Adrenal gland (tissue), 12 donors: ENCODE measurements around the gene GRK3. TPM values are rescaled to one million over a fixed set of nuclear protein-coding genes. Genes with fewer than 3 reads are reported as not detected.
A peak's percentile ranks its signal among the peaks of the same experiment; 100 is the strongest.

Source experiments
- DNase-seq, 7 donors: peaks; one replicate each; pipeline ENCODE4 v3.0.0-alpha.2; 2019 to 2020
- H3K27ac ChIP-seq, 5 donors: fragments of 200-600 bp; sonication (generic) in 4 of 5; 1 replicate in 3 of 5; 2 replicates in 2 of 5; pipeline versions ENCODE4 v1.5.1 to v1.8.0; 2016 to 2020; ENCODE audit warnings: mild to moderate bottlenecking in 1 of 5
- H3K27me3 ChIP-seq: fragments of 200-600 bp; 2 replicates; pipeline ENCODE4 v1.8.0; 2021
- H3K36me3 ChIP-seq, 2 donors: fragments of 200-600 bp; replicated peaks in 1 of 2; 1 replicate in 1 of 2; 2 replicates in 1 of 2; pipeline versions ENCODE4 v1.5.1 to v1.8.0; 2018 to 2022
- H3K4me1 ChIP-seq, 2 donors: fragments of 200-600 bp; replicated peaks in 1 of 2; 1 replicate in 1 of 2; 2 replicates in 1 of 2; pipeline versions ENCODE4 v1.5.1 to v1.8.0; 2018 to 2021
- H3K4me3 ChIP-seq, 4 donors: fragments of 200-600 bp; sonication (generic) in 3 of 4; one replicate each; pipeline ENCODE4 v1.5.1; 2016 to 2018
- H3K9me3 ChIP-seq, 3 donors: fragments of 200-600 bp; sonication (generic) in 1 of 3; replicated peaks in 1 of 3; 1 replicate in 2 of 3; 2 replicates in 1 of 3; pipeline versions ENCODE4 v1.5.1 to v1.8.0; 2016 to 2021
- CTCF ChIP-seq, 6 experiments: fragments of 450-650 bp in 4 of 6; fragments of 200-600 bp in 2 of 6; sonication (generic) in 1 of 6; IDR thresholded peaks; 1 replicate in 5 of 6; 2 replicates in 1 of 6; pipeline versions ENCODE4 v1.5.1 to v1.8.0; 2016 to 2021; ENCODE audit warnings: antibody characterized with exemption in 6 of 6, mild to moderate bottlenecking in 2 of 6, moderate library complexity in 1 of 6
- POLR2A ChIP-seq, 2 donors: fragments of 450-650 bp; IDR thresholded peaks; one replicate each; pipeline ENCODE4 v1.6.1; 2017; ENCODE audit warnings: antibody characterized with exemption in 2 of 2, mild to moderate bottlenecking in 2 of 2, moderate library complexity in 1 of 2
- WGBS, 4 donors: extraction: QIAGEN DNeasy Blood & Tissue Kit in 2 of 4; methylation state at CpG; one replicate each; pipeline versions ENCODE4 v1.1.5 to v1.1.7; 2013 to 2017; 5-methylcytosine and 5-hydroxymethylcytosine counted together
- intact Hi-C, 2 donors: fragments of 100-400 bp; cut with DNase I; formaldehyde crosslinking; loops; one replicate each; pipeline versions ENCODE4 v1.14.1 to v1.15.0; 2022 to 2023
- polyA plus RNA-seq, 3 donors: library from polyadenylated mRNA; stranded (reverse); fragments of 200-250 nt in 2 of 3; fragments of 350-450 nt in 1 of 3; fragmentation: Illumina TruSeq in 1 of 3; extraction: RNeasy Lipid Tissue Mini Kit (QIAGEN cat#74804) in 1 of 3; gene quantifications; one replicate each; pipeline ENCODE4 v1.2.3, GENCODE V29; 2013 to 2014
- total RNA-seq, 9 donors: library from RNA; depleted of rRNA in 4 of 9; stranded (reverse); fragments of >200 nt in 4 of 9; fragments of 120-200 nt in 1 of 9; fragmentation: NEBNext Ultra II Directional in 1 of 9; extraction: Animal tissue kit (Norgen Biotek cat#: 25700) in 1 of 9; gene quantifications; one replicate each; pipeline versions ENCODE4 v1.1.0 to v1.2.4, GENCODE V29; 2013 to 2023
- donor health status: healthy with polysubstance abuse.
- donor health status: Bipolar disorder and iron deficiency.
- donor health status: DM: yes; HTN: yes; CAD: no.
- donor health status: DM: no; HTN: no; CAD: no.
- donor health status: DM: no; HTN: no; CAD: no.
- donor health status: DM: yes; HTN: yes; CAD: no.

Gene GRK3
- total and polyA plus RNA-seq, 12 donors: 3.2 to 20.9 (median 10.1) TPM

- no peak overlapping the region for H3K4me3 ChIP-seq
- DNase-seq: no peak
- H3K9me3 ChIP-seq: no peaks in the 10 kb centered on the region
- no peak overlapping the region for H3K27ac ChIP-seq
- H3K4me1 ChIP-seq: no peaks in the 10 kb centered on the region
- 82 to 88% (median 85%) methylated on average over 5 of the region's 5 CpGs for WGBS, 4 donors
- intact Hi-C loops: no loop called here
- no peak for TF ChIP-seq POLR2A (IDR thresholded peaks at IDR 0.05)
- TF ChIP-seq CTCF (IDR thresholded peaks at IDR 0.05): no peak
- H3K36me3 ChIP-seq: peaks cover 0 to 14% of the 10 kb centered on the region in 2 donors
- H3K27me3 ChIP-seq: no peaks in the 10 kb centered on the region
Measured at GRCh38 chr22:25690798-25691197, 126.3 kb downstream of the GRK3 start.

GRCh38 chr22:25692397-25693267, 128.2 kb downstream of the GRK3 start:
- Histone ChIP-seq H3K9me3 (no peaks in the 10 kb centered on the region), H3K36me3 (peaks cover 0 to 14% of the 10 kb centered on the region in 2 donors), H3K4me3 (no peak overlapping the region), H3K27me3 (no peaks in the 10 kb centered on the region), H3K4me1 (peaks cover 0 to 6% of the 10 kb centered on the region in 2 donors), H3K27ac (no peak overlapping the region)
- WGBS, 4 donors: 89 to 93% (median 91%) methylated on average over 14 to 15 of the region's 15 CpGs
- DNase-seq: no peak
- no peak for TF ChIP-seq CTCF (IDR thresholded peaks at IDR 0.05)
- no peak for TF ChIP-seq POLR2A (IDR thresholded peaks at IDR 0.05)
- intact Hi-C loops: no loop called here

- TF ChIP-seq POLR2A (IDR thresholded peaks at IDR 0.05) (no peak), CTCF (IDR thresholded peaks at IDR 0.05) (no peak)
- intact Hi-C loops: no loop called here
- H3K27ac ChIP-seq: no peak overlapping the region
- no peak overlapping the region for H3K4me3 ChIP-seq
- peaks cover 0 to 6% of the 10 kb centered on the region in 2 donors for H3K4me1 ChIP-seq
- H3K36me3 ChIP-seq: peaks cover 0 to 14% of the 10 kb centered on the region in 2 donors
- WGBS, 4 donors: 83 to 96% (median 91%) methylated on average over 4 of the region's 4 CpGs
- no peaks in the 10 kb centered on the region for H3K9me3 ChIP-seq
- no peak for DNase-seq
- no peaks in the 10 kb centered on the region for H3K27me3 ChIP-seq
Measured at GRCh38 chr22:25693268-25693565, 128.7 kb downstream of the GRK3 start.

GRCh38 chr22:25694196-25694907, 129.9 kb downstream of the GRK3 start:
- peak in 1 of 7 donors; percentile 16 for DNase-seq
- peaks cover 0 to 6% of the 10 kb centered on the region in 2 donors for H3K4me1 ChIP-seq
- 78 to 87% (median 82%) methylated on average over 16 of the region's 16 CpGs for WGBS, 4 donors
- H3K9me3 ChIP-seq: no peaks in the 10 kb centered on the region
- H3K36me3 ChIP-seq: peaks cover 0 to 10% of the 10 kb centered on the region in 2 donors
- no peak overlapping the region for H3K27ac ChIP-seq
- intact Hi-C loops: no loop called here
- TF ChIP-seq CTCF (IDR thresholded peaks at IDR 0.05) (no peak), POLR2A (IDR thresholded peaks at IDR 0.05) (no peak)
- no peaks in the 10 kb centered on the region for H3K27me3 ChIP-seq
- H3K4me3 ChIP-seq: no peak overlapping the region
